ENCODE measurements around the gene CYP2R1. TPM values are rescaled to one million over a fixed set of nuclear protein-coding genes. Genes with fewer than 3 reads are reported as not detected.

CYP2R1 gene
- 10 to 100 TPM; 26.1 to 54.2 (median 44.6) TPM for total RNA-seq

DNA sequence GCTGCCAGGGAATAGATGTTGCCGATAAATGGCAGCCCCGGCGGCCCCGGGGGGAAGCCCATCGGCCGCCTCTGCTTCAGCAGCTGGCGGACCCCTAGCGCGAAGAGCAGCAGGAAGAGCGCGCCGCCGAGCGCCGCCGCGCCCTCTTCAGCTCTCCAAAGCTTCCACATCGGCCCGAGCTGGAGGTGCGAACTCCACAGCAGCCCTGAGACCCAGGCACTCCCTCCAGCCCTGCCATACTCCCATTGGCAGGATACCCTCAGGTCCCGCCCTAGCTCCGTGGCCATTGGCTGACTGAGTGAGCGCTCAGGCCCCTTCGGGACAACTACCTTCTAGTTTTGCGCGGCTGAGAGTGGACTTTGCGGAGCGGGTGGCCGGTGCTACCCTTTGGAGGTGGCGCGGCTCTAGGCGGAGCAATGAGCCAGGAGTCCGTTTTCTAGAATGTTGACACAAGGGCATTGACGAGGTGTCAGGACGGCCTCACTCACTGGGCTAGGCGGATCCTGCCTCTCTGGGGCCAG is at the start of gene CYP2R1:
Gene CYP2R1, minus strand, starts transcription at position 196 of the 521 bp plus-strand sequence. Its CDS starts 26 bp downstream, at position 170.
- 0% methylated on average over 1 to 25 of the region's 36 CpGs for WGBS, 2 donors (ENCODE audit: low coverage in 1 of 2)
- Histone ChIP-seq H3K27me3 (no peaks in the 10 kb centered on the region), H3K4me3 (peak within 1 kb of the TSS; percentile 55 to 78 (median 64)), H3K27ac (peak within 1 kb of the TSS; percentile 92 to 98 (median 95)), H3K9me3 (no peaks in the 10 kb centered on the region), H3K36me3 (no peaks in the 10 kb centered on the region), H3K4me1 (peaks cover 4 to 39% (median 9%) of the 10 kb centered on the region in 4 donors)
- peak; percentile 86 for TF ChIP-seq POLR2A (IDR thresholded peaks at IDR 0.05)
- TF ChIP-seq CTCF (IDR thresholded peaks at IDR 0.05): no peak
- TF ChIP-seq EP300 (IDR thresholded peaks at IDR 0.05; ENCODE audit: low read depth): no peak
- TF ChIP-seq POLR2AphosphoS5 (IDR thresholded peaks at IDR 0.05): peak; percentile 79 to 91 (median 90)
- intact Hi-C loops (cut with DNase I; ENCODE audit: low total_unique reads): loop anchor here (5.0 kb wide), 1 partner anchor 370 kb away; the partner anchor contains the start of gene PSMA1
- in situ Hi-C loops (cut with MboI; ENCODE audit: low pct_ligation_motif_present in 1 of 4, low pct_unique_long_range_greater_than_20kb in 1 of 4, low sequenced_read_pairs in 3 of 4): loop anchor here (5.0 to 25.0 kb wide), 6 partner anchors 247 to 380 kb away; partner anchors contain the start of genes PDE3B (in 3 of the 4) and PSMA1 (in 3 of the 4)
- peak; percentile 98 for DNase-seq

DNA sequence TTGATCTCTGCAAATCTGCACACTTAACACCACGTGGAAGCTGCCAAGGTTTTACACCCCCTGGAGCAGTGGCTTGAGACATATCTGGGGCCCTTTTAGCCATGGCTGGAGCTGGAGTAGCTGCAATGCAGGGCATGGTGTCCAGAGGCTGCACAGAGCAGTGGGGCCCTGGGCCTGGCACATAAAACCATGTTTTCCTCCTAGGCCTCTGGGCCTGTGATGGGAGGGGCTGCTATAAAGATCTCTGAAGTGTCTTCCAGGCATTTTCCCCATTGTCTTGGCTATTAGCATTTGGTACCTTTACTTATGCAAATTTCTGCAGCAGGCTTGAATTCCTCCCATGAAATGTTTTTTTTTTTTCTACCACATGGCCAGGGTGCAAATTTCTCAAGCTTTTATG is 46.9 kb upstream of the CYP2R1 start:
- Histone ChIP-seq H3K4me3 (no peak overlapping the region), H3K9me3 (no peaks in the 10 kb centered on the region), H3K27ac (no peak overlapping the region), H3K4me1 (no peaks in the 10 kb centered on the region), H3K36me3 (no peaks in the 10 kb centered on the region), H3K27me3 (no peaks in the 10 kb centered on the region)
- TF ChIP-seq POLR2A (IDR thresholded peaks at IDR 0.05) (no peak), POLR2AphosphoS5 (IDR thresholded peaks at IDR 0.05) (no peak), CTCF (IDR thresholded peaks at IDR 0.05) (no peak), EP300 (IDR thresholded peaks at IDR 0.05; ENCODE audit: low read depth) (no peak)
- intact Hi-C loops (cut with DNase I; ENCODE audit: low total_unique reads) (no loop called here), in situ Hi-C loops (cut with MboI; ENCODE audit: low pct_ligation_motif_present in 1 of 4, low pct_unique_long_range_greater_than_20kb in 1 of 4, low sequenced_read_pairs in 3 of 4) (no loop called here)
- DNase-seq: no peak
- 43% methylated on average over 1 of the region's 1 CpG; no CpG with 5 or more reads in 1 of the 2 donors for WGBS, 2 donors (ENCODE audit: low coverage in 1 of 2)

DNA sequence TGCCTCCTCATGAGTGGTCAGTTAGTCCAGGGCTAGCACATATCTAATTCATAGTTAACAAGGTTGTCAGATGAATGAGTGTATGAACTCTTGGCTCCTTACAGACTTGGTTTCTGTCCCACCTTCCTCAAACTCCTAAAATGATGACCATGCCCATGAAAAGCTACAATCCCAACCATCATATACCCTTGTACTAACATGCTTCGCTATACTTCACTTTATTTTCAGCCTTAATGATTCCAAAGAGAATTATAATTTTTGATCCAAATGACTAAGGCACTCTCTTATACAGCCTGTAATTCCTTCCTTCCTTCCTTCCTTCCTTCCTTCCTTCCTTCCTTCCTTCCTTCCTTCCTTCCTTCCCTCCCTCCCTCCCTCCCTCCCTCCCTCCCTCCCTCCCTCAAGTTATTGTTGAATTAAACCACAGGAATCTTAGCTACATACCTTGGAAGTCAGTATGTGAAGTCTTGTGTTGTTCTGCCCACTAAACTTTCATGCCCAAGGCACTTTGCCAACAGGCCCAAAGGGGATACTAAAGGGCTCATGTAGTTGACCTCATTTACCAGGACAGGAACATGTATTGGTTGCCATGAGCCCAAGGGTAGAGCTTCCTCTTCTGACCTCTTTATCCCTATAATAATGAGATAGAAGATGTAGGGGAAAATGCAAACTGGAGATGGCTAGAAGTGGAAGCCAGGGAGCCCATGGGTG is 42.8 kb upstream of the CYP2R1 start:
- intact Hi-C loops (cut with DNase I; ENCODE audit: low total_unique reads) (no loop called here), in situ Hi-C loops (cut with MboI; ENCODE audit: low pct_ligation_motif_present in 1 of 4, low pct_unique_long_range_greater_than_20kb in 1 of 4, low sequenced_read_pairs in 3 of 4) (no loop called here)
- DNase-seq: no peak
- H3K36me3 ChIP-seq: no peaks in the 10 kb centered on the region
- TF ChIP-seq CTCF (IDR thresholded peaks at IDR 0.05) (no peak), EP300 (IDR thresholded peaks at IDR 0.05; ENCODE audit: low read depth) (no peak), POLR2A (IDR thresholded peaks at IDR 0.05) (no peak), POLR2AphosphoS5 (IDR thresholded peaks at IDR 0.05) (no peak)
- no peaks in the 10 kb centered on the region for H3K27me3 ChIP-seq
- H3K4me1 ChIP-seq: no peaks in the 10 kb centered on the region
- 93 to 100% methylated on average over 1 of the region's 1 CpG for WGBS, 2 donors (ENCODE audit: low coverage in 1 of 2)
- H3K9me3 ChIP-seq: no peaks in the 10 kb centered on the region
- no peak overlapping the region for H3K27ac ChIP-seq
- H3K4me3 ChIP-seq: no peak overlapping the region

GRCh38 chr11:14932447-14932846 is 40.4 kb upstream of the CYP2R1 start:
- no peaks in the 10 kb centered on the region for H3K9me3 ChIP-seq
- no peaks in the 10 kb centered on the region for H3K27me3 ChIP-seq
- DNase-seq: no peak
- H3K27ac ChIP-seq: no peak overlapping the region
- H3K36me3 ChIP-seq: no peaks in the 10 kb centered on the region
- no peak overlapping the region for H3K4me3 ChIP-seq
- TF ChIP-seq CTCF (IDR thresholded peaks at IDR 0.05) (no peak), POLR2A (IDR thresholded peaks at IDR 0.05) (no peak), POLR2AphosphoS5 (IDR thresholded peaks at IDR 0.05) (no peak), EP300 (IDR thresholded peaks at IDR 0.05; ENCODE audit: low read depth) (no peak)
- in situ Hi-C loops (cut with MboI; ENCODE audit: low pct_ligation_motif_present in 1 of 4, low pct_unique_long_range_greater_than_20kb in 1 of 4, low sequenced_read_pairs in 3 of 4): no loop called here
- no peaks in the 10 kb centered on the region for H3K4me1 ChIP-seq
- intact Hi-C loops (cut with DNase I; ENCODE audit: low total_unique reads): no loop called here

All from transverse colon (tissue), 4 donors.